Nephron (organoid): ENCODE data around the gene ZC3H12D.

ENCODE experiments used
- H3K27ac Mint-ChIP-seq, 3 experiments: 2 replicates each; pipeline ENCODE4 v1.8.0; 2020; ENCODE audit warnings: mixed read lengths in 3 of 3, mild to moderate bottlenecking in 2 of 3, moderate library complexity in 1 of 3
- H3K27me3 Mint-ChIP-seq: 2 replicates; pipeline ENCODE4 v1.8.0; 2021; ENCODE audit warnings: low read depth, mild to moderate bottlenecking, moderate library complexity, mixed read lengths
- H3K36me3 Mint-ChIP-seq: 2 replicates; pipeline ENCODE4 v1.8.0; 2020; ENCODE audit warnings: low read depth, mixed read lengths
- H3K4me1 Mint-ChIP-seq: 2 replicates; pipeline ENCODE4 v1.8.0; 2020; ENCODE audit warnings: mixed read lengths
- H3K4me3 Mint-ChIP-seq, 3 experiments: 2 replicates each; pipeline ENCODE4 v1.8.0; 2020; ENCODE audit warnings: mild to moderate bottlenecking in 3 of 3, mixed read lengths in 3 of 3, moderate library complexity in 2 of 3
- H3K9me3 Mint-ChIP-seq: 2 replicates; pipeline ENCODE4 v1.8.0; 2020; ENCODE audit warnings: mixed read lengths
- CTCF ChIP-seq, 3 experiments: fragments of 200-600 bp; sonication (generic); IDR thresholded peaks; one replicate each; pipeline ENCODE4 v1.5.0; 2021; ENCODE audit warnings: antibody characterized with exemption in 3 of 3; ENCODE audit not compliant: unreplicated experiment in 3 of 3

ZC3H12D gene

GRCh38 chr6:149508485-149508884 lies 23.7 kb upstream of the ZC3H12D start:
- no peaks in the 10 kb centered on the region for H3K27me3 Mint-ChIP-seq
- H3K4me1 Mint-ChIP-seq: no peaks in the 10 kb centered on the region
- no peaks in the 10 kb centered on the region for H3K9me3 Mint-ChIP-seq
- no peak overlapping the region for H3K27ac Mint-ChIP-seq
- H3K36me3 Mint-ChIP-seq: peaks cover 48% of the 10 kb centered on the region
- no peak for TF ChIP-seq CTCF (IDR thresholded peaks at IDR 0.05; ENCODE audit: unreplicated experiment in 3 of 3)
- H3K4me3 Mint-ChIP-seq: no peak overlapping the region

GRCh38 chr6:149503872-149504271 lies 19.1 kb upstream of the ZC3H12D start:
- H3K9me3 Mint-ChIP-seq: no peaks in the 10 kb centered on the region
- H3K4me1 Mint-ChIP-seq: no peaks in the 10 kb centered on the region
- H3K27ac Mint-ChIP-seq: no peak overlapping the region
- no peaks in the 10 kb centered on the region for H3K27me3 Mint-ChIP-seq
- H3K36me3 Mint-ChIP-seq: peaks cover 30% of the 10 kb centered on the region
- H3K4me3 Mint-ChIP-seq: no peak overlapping the region
- no peak for TF ChIP-seq CTCF (IDR thresholded peaks at IDR 0.05; ENCODE audit: unreplicated experiment in 3 of 3)

- Mint-ChIP-seq H3K27me3 (no peaks in the 10 kb centered on the region), H3K4me3 (no peak overlapping the region), H3K36me3 (peaks cover 30% of the 10 kb centered on the region), H3K4me1 (no peaks in the 10 kb centered on the region), H3K9me3 (no peaks in the 10 kb centered on the region), H3K27ac (no peak overlapping the region)
- no peak for TF ChIP-seq CTCF (IDR thresholded peaks at IDR 0.05; ENCODE audit: unreplicated experiment in 3 of 3)
Observed at GRCh38 chr6:149503276-149503675, 18.5 kb upstream of the ZC3H12D start.

- Mint-ChIP-seq H3K27ac (no peak overlapping the region), H3K36me3 (peaks cover 21% of the 10 kb centered on the region), H3K9me3 (no peaks in the 10 kb centered on the region), H3K4me3 (no peak overlapping the region), H3K27me3 (no peaks in the 10 kb centered on the region), H3K4me1 (peaks cover 2% of the 10 kb centered on the region)
- TF ChIP-seq CTCF (IDR thresholded peaks at IDR 0.05; ENCODE audit: unreplicated experiment in 3 of 3): no peak
Observed at GRCh38 chr6:149501768-149502167, 17.0 kb upstream of the ZC3H12D start.

GRCh38 chr6:149501201-149501600 lies 16.4 kb upstream of the ZC3H12D start:
- no peaks in the 10 kb centered on the region for H3K27me3 Mint-ChIP-seq
- H3K4me3 Mint-ChIP-seq: no peak overlapping the region
- peaks cover 5% of the 10 kb centered on the region for H3K4me1 Mint-ChIP-seq
- H3K27ac Mint-ChIP-seq: no peak overlapping the region
- no peaks in the 10 kb centered on the region for H3K9me3 Mint-ChIP-seq
- no peak for TF ChIP-seq CTCF (IDR thresholded peaks at IDR 0.05; ENCODE audit: unreplicated experiment in 3 of 3)
- H3K36me3 Mint-ChIP-seq: peaks cover 16% of the 10 kb centered on the region

GRCh38 chr6:149500096-149500495 lies 15.3 kb upstream of the ZC3H12D start:
- Mint-ChIP-seq H3K4me1 (peaks cover 5% of the 10 kb centered on the region), H3K27me3 (no peaks in the 10 kb centered on the region), H3K9me3 (no peaks in the 10 kb centered on the region), H3K27ac (no peak overlapping the region), H3K36me3 (peaks cover 6% of the 10 kb centered on the region), H3K4me3 (no peak overlapping the region)
- TF ChIP-seq CTCF (IDR thresholded peaks at IDR 0.05; ENCODE audit: unreplicated experiment in 3 of 3): no peak
